ENCODE results near the gene DNMT3L.

Gene DNMT3L

GRCh38 chr21:44296916-44297315 is 35.2 kb upstream of the DNMT3L start:
- peaks cover 8% of the 10 kb centered on the region for H3F3A ChIP-seq (ENCODE audit: control insufficient read depth, insufficient read depth)
- H3K36me3 ChIP-seq (ENCODE audit: control insufficient read depth, low read length): peaks cover 13% of the 10 kb centered on the region
- H3K9me2 ChIP-seq (replicated peaks; ENCODE audit: control insufficient read depth, low read length): no peaks in the 10 kb centered on the region
- no peak for TF ChIP-seq CTCF (IDR thresholded peaks at IDR 0.05; ENCODE audit: low read depth, low read length, poor library complexity, severe bottlenecking)
- no peak for TF ChIP-seq EZH2phosphoT487 (IDR thresholded peaks at IDR 0.05; ENCODE audit: borderline replicate concordance, low read length)
- peaks cover 10% of the 10 kb centered on the region for H3K27me3 ChIP-seq (ENCODE audit: control insufficient read depth, low read length)
- H3K79me2 ChIP-seq (ENCODE audit: control insufficient read depth, low read length): peaks cover 18% of the 10 kb centered on the region
- no peak overlapping the region for H3K27ac ChIP-seq (ENCODE audit: low read depth, low read length)
- no peaks in the 10 kb centered on the region for H3K9me3 ChIP-seq (ENCODE audit: control insufficient read depth, insufficient read depth, low read length)
- H3K4me1 ChIP-seq (ENCODE audit: control insufficient read depth, low read length): peaks cover 57% of the 10 kb centered on the region
- no peak overlapping the region for H3K4me2 ChIP-seq (ENCODE audit: low read length)
- H3K4me3 ChIP-seq (ENCODE audit: low read length): no peak overlapping the region
- H4K20me1 ChIP-seq (ENCODE audit: control insufficient read depth, insufficient read depth, low read depth, low read length): peaks cover 10% of the 10 kb centered on the region; the same call in 1 of the 2 replicates

DNA sequence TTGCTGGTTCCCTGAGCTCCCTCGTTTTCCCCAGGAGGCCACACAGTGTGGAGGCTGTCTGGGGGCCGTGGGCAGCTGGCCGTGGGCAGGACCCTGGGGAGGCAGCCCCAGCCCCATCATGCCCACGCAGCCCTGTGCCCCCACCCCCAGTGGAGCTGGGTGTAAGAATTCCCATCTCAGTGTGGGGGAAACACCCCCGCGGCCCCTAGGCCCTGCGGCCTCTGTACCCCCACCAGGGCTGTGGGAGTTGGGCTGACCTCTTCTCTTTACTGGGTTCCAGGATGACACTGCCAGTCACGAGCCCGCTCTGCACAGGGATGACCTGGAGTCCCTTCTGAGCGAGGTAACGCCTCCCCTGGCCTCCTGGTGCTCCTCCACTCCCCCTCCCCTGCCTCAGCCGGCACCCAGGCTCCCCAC is 34.4 kb upstream of the DNMT3L start:
- Histone ChIP-seq H3K4me3 (ENCODE audit: low read length) (no peak overlapping the region), H3F3A (ENCODE audit: control insufficient read depth, insufficient read depth) (peaks cover 8% of the 10 kb centered on the region), H3K4me1 (ENCODE audit: control insufficient read depth, low read length) (peaks cover 48% of the 10 kb centered on the region), H3K27me3 (ENCODE audit: control insufficient read depth, low read length) (peaks cover 14% of the 10 kb centered on the region), H4K20me1 (ENCODE audit: control insufficient read depth, insufficient read depth, low read depth, low read length) (0 out of 2 replicates have a peak, but pooled peaks cover 5% of the 10 kb centered on the region), H3K9me2 (replicated peaks; ENCODE audit: control insufficient read depth, low read length) (no peaks in the 10 kb centered on the region), H3K4me2 (ENCODE audit: low read length) (no peak overlapping the region), H3K79me2 (ENCODE audit: control insufficient read depth, low read length) (peaks cover 10% of the 10 kb centered on the region), H3K27ac (ENCODE audit: low read depth, low read length) (no peak overlapping the region), H3K36me3 (ENCODE audit: control insufficient read depth, low read length) (peaks cover 6% of the 10 kb centered on the region), H3K9me3 (ENCODE audit: control insufficient read depth, insufficient read depth, low read length) (no peaks in the 10 kb centered on the region)
- TF ChIP-seq CTCF (IDR thresholded peaks at IDR 0.05; ENCODE audit: low read depth, low read length, poor library complexity, severe bottlenecking) (no peak), EZH2phosphoT487 (IDR thresholded peaks at IDR 0.05; ENCODE audit: borderline replicate concordance, low read length) (no peak)

DNA sequence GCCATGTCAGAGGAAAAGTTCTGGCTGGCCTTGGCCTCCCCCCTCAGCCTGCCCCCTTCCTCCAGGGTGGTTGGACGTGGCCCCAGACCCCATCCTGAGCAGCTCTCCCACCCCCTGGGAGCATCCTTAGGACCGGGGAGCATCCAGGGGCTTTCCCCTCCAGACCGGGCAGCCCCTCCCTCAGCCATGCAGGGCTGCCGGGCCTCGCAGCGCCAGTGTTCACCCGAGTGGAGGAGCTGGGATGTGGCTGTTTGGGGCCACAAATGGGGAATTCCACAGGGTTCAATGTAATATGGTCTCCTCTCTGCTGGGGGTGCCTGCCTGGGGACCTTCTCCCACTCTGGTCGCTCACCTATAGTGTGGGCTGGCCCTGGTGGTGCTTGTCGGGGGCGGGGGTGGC is 33.9 kb upstream of the DNMT3L start:
- Histone ChIP-seq H3K27ac (ENCODE audit: low read depth, low read length) (no peak overlapping the region), H3K79me2 (ENCODE audit: control insufficient read depth, low read length) (peaks cover 6% of the 10 kb centered on the region), H3K4me2 (ENCODE audit: low read length) (no peak overlapping the region)

More for the DNA sequence above, 33.9 kb upstream of the DNMT3L start:
- Histone ChIP-seq H3K36me3 (ENCODE audit: control insufficient read depth, low read length) (peaks cover 2% of the 10 kb centered on the region), H3K4me1 (ENCODE audit: control insufficient read depth, low read length) (peaks cover 45% of the 10 kb centered on the region), H4K20me1 (ENCODE audit: control insufficient read depth, insufficient read depth, low read depth, low read length) (0 out of 2 replicates have a peak, but pooled peaks cover under 1% of the 10 kb centered on the region), H3K27me3 (ENCODE audit: control insufficient read depth, low read length) (peaks cover 17% of the 10 kb centered on the region), H3F3A (ENCODE audit: control insufficient read depth, insufficient read depth) (peaks cover 8% of the 10 kb centered on the region), H3K9me3 (ENCODE audit: control insufficient read depth, insufficient read depth, low read length) (no peaks in the 10 kb centered on the region), H3K4me3 (ENCODE audit: low read length) (no peak overlapping the region), H3K9me2 (replicated peaks; ENCODE audit: control insufficient read depth, low read length) (no peaks in the 10 kb centered on the region)
- TF ChIP-seq CTCF (IDR thresholded peaks at IDR 0.05; ENCODE audit: low read depth, low read length, poor library complexity, severe bottlenecking) (no peak), EZH2phosphoT487 (IDR thresholded peaks at IDR 0.05; ENCODE audit: borderline replicate concordance, low read length) (no peak)
